ENCODE data around the gene MARCHF3.

DNA sequence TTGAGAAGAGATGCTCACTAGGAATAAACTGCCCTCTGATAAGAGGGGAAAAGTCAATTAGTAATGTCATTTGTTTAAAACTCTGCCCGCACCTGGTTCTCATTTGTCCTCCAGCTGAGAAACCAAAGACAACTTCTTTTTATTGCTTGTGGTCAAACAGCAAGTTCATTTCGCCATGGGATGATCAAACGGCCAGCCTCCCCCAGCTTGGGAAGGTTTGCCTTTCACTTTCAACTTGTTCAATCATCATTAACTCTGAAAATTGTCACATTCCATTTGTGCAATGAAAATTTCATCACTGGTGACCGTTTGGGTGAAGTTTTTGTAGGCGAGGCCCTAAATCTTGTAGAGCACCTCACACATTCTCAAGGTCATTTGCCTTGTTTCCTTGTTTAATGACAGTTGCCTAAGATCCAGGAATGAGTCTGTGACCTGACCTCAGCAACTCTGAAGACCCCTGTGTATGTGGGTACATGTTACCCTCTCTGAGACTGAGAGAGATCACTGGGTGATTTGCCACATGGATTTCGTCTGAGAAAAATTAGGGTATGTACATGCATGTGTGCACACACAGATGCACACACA is 117.7 kb downstream of the MARCHF3 start:
- TF ChIP-seq, protein P1, sequence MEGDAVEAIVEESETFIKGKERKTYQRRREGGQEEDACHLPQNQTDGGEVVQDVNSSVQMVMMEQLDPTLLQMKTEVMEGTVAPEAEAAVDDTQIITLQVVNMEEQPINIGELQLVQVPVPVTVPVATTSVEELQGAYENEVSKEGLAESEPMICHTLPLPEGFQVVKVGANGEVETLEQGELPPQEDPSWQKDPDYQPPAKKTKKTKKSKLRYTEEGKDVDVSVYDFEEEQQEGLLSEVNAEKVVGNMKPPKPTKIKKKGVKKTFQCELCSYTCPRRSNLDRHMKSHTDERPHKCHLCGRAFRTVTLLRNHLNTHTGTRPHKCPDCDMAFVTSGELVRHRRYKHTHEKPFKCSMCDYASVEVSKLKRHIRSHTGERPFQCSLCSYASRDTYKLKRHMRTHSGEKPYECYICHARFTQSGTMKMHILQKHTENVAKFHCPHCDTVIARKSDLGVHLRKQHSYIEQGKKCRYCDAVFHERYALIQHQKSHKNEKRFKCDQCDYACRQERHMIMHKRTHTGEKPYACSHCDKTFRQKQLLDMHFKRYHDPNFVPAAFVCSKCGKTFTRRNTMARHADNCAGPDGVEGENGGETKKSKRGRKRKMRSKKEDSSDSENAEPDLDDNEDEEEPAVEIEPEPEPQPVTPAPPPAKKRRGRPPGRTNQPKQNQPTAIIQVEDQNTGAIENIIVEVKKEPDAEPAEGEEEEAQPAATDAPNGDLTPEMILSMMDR (IDR thresholded peaks at IDR 0.05; ENCODE audit: low read length), result no peak
- TF ChIP-seq EZH2 (optimal IDR thresholded peaks at IDR 0.05; ENCODE audit: low read depth, low read length), result no peak
- no peak for TF ChIP-seq EZH2phosphoT487 (IDR thresholded peaks at IDR 0.05; ENCODE audit: low read length)

Measured in MM.1S (cell line).